Large intestine (tissue), 3 donors: Measurements from ENCODE around the gene MYH11. TPM values are rescaled to one million over a fixed set of nuclear protein-coding genes. Genes with fewer than 3 reads are reported as not detected.
"Not testable (repeated sequence)": the region's sequence is repeated elsewhere in the genome, so short reads cannot be mapped to it uniquely, and the experiment has no call there.

Source experiments
- DNase-seq, 2 donors: peaks; one replicate each; pipeline versions ENCODE4 v3.0.0 to v3.0.0-alpha.2; 2013
- H3K27ac ChIP-seq: one replicate; pipeline ENCODE4 v1.5.1; 2013; ENCODE audit warnings: low read length
- H3K27me3 ChIP-seq: 2 replicates; pipeline ENCODE4 v1.6.1; 2013; ENCODE audit warnings: low read length; ENCODE audit not compliant: control insufficient read depth, insufficient read depth
- H3K36me3 ChIP-seq: 2 replicates; pipeline ENCODE4 v1.6.1; 2013; ENCODE audit warnings: low read length; ENCODE audit not compliant: control insufficient read depth, insufficient read depth
- H3K4me1 ChIP-seq: one replicate; pipeline ENCODE4 v1.6.1; 2013; ENCODE audit warnings: low read length; ENCODE audit not compliant: control insufficient read depth, insufficient read depth
- H3K4me3 ChIP-seq: one replicate; pipeline ENCODE4 v1.5.1; 2013; ENCODE audit warnings: low read length
- H3K9me3 ChIP-seq: one replicate; pipeline ENCODE4 v1.6.1; 2013; ENCODE audit warnings: mild to moderate bottlenecking, low read depth, low read length, moderate library complexity; ENCODE audit not compliant: control insufficient read depth
- WGBS: methylation state at CpG from one replicate; pipeline ENCODE4 v1.1.5; 2013; ENCODE audit warnings: low lambda C conversion rate; ENCODE audit not compliant: insufficient coverage; 5-methylcytosine and 5-hydroxymethylcytosine counted together
- polyA plus RNA-seq: library from polyadenylated mRNA; unstranded; fragments of 120-200 nt; gene quantifications from one replicate; pipeline ENCODE4 v1.2.1, GENCODE V29; 2013

MYH11 gene
- polyA plus RNA-seq, 1 donor: 401 TPM

GRCh38 chr16:15847611-15848175 is 9.1 kb downstream of the MYH11 start:
- H3K4me3 ChIP-seq: no peak overlapping the region
- H3K27ac ChIP-seq: no peak overlapping the region

DNA sequence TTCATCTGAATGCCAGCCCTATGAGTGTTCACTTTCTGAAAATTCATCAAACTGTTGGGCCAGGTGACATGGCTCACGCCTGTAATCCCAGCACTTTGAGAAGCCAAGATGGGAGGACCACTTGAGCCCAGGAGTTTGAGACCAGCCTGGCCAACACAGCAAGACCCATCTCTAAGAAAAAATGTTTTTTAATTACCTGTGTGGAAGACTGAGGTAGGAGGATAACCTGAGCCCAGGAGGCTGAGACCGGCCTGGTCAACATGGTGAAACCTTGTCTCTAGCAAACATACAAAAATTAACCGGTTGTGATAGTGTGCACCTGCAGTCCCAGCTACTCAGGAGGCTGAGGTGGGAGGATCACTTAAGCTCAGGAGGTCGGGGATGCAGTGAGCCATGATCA is 10.3 kb downstream of the MYH11 start:
- Histone ChIP-seq H3K4me1 (no peaks in the 10 kb centered on the region), H3K4me3 (no peak overlapping the region), H3K27ac (no peak overlapping the region), H3K36me3 (no peaks in the 10 kb centered on the region), H3K27me3 (no peaks in the 10 kb centered on the region), H3K9me3 (no peaks in the 10 kb centered on the region)
- WGBS: no CpG with 5 or more reads among the region's 4 CpGs
- no peak for DNase-seq

More at GRCh38 chr16:15847611-15848175, 9.1 kb downstream of the MYH11 start:
- Histone ChIP-seq H3K36me3 (no peaks in the 10 kb centered on the region), H3K9me3 (no peaks in the 10 kb centered on the region), H3K4me1 (no peaks in the 10 kb centered on the region), H3K27me3 (no peaks in the 10 kb centered on the region)
- no CpG with 5 or more reads among the region's 9 CpGs for WGBS
- no peak for DNase-seq

GRCh38 chr16:15843635-15844279 is 13.1 kb downstream of the MYH11 start:
- Histone ChIP-seq H3K9me3 (no peaks in the 10 kb centered on the region), H3K27ac (no peak overlapping the region), H3K27me3 (no peaks in the 10 kb centered on the region), H3K4me3 (no peak overlapping the region), H3K4me1 (no peaks in the 10 kb centered on the region), H3K36me3 (no peaks in the 10 kb centered on the region)
- no CpG with 5 or more reads among the region's 10 CpGs for WGBS
- DNase-seq: no peak

- H3K27me3 ChIP-seq, H3K4me3 ChIP-seq, H3K27ac ChIP-seq, H3K9me3 ChIP-seq, DNase-seq, H3K4me1 ChIP-seq, H3K36me3 ChIP-seq: not testable (repeated sequence)
- WGBS: no CpG with 5 or more reads among the region's 8 CpGs
Measured at GRCh38 chr16:15839204-15839603, 17.6 kb downstream of the MYH11 start.

- no peak overlapping the region for H3K4me3 ChIP-seq
- WGBS: no CpG with 5 or more reads among the region's 11 CpGs
- no peak for DNase-seq
- H3K27me3 ChIP-seq: no peaks in the 10 kb centered on the region
- no peaks in the 10 kb centered on the region for H3K4me1 ChIP-seq
- no peaks in the 10 kb centered on the region for H3K9me3 ChIP-seq
- H3K27ac ChIP-seq: no peak overlapping the region
- no peaks in the 10 kb centered on the region for H3K36me3 ChIP-seq
Measured at GRCh38 chr16:15837761-15838160, 19.1 kb downstream of the MYH11 start.

GRCh38 chr16:15836965-15837611 is 19.7 kb downstream of the MYH11 start:
- Histone ChIP-seq H3K27ac (no peak overlapping the region), H3K9me3 (no peaks in the 10 kb centered on the region), H3K36me3 (no peaks in the 10 kb centered on the region), H3K4me1 (no peaks in the 10 kb centered on the region), H3K27me3 (no peaks in the 10 kb centered on the region), H3K4me3 (no peak overlapping the region)
- whole genome bisulfite sequencing: no CpG with 5 or more reads among the region's 10 CpGs
- no peak for DNase-seq

GRCh38 chr16:15836074-15836473 is 20.8 kb downstream of the MYH11 start:
- Histone ChIP-seq H3K4me3 (no peak overlapping the region), H3K9me3 (no peaks in the 10 kb centered on the region), H3K27ac (no peak overlapping the region), H3K27me3 (no peaks in the 10 kb centered on the region), H3K4me1 (no peaks in the 10 kb centered on the region), H3K36me3 (no peaks in the 10 kb centered on the region)
- DNase-seq: no peak
- 100% methylated on average over 2 of the region's 6 CpGs for WGBS

DNA sequence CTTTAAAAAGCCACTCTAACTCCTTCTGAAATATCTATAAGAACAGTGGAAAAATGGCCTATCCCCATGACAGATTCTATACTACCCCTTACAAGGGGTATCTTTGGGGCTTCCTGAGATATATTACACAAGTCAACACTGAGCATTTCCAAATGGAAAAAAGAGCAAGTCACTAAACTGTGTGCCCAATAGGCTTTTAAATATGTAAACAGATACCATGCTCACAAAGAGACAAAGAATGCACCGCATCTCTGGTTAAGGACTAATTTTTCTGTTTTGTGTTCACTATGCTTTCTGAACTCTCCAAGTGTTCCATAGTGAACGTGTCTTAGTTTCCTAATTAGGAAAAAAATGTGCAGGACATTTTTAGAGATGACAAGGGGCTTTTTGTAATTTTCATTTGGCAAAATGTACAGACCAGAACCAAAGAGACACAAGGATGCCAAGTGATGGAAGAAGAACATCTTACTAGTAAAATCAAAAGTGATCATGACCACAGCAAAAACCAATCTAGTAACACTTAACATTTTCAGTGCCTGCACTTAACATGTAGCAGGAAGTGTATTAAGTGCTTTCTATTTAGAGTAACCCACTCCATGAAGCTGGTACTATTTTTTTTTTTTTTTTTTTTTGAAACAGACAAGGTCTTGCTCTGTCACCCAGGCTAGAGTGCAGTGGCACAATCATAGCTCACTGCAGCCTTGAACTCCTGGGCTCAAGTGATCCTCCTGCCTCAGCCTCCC is 21.5 kb downstream of the MYH11 start:
- 40% methylated on average over 1 of the region's 2 CpGs for WGBS
- H3K4me3 ChIP-seq: no peak overlapping the region
- no peaks in the 10 kb centered on the region for H3K36me3 ChIP-seq
- no peaks in the 10 kb centered on the region for H3K4me1 ChIP-seq
- no peak for DNase-seq
- H3K27me3 ChIP-seq: no peaks in the 10 kb centered on the region
- H3K27ac ChIP-seq: no peak overlapping the region
- H3K9me3 ChIP-seq: no peaks in the 10 kb centered on the region

GRCh38 chr16:15834502-15834901 is 22.3 kb downstream of the MYH11 start:
- WGBS: no CpG with 5 or more reads among the region's 4 CpGs
- H3K9me3 ChIP-seq: no peaks in the 10 kb centered on the region
- H3K36me3 ChIP-seq: no peaks in the 10 kb centered on the region
- H3K27me3 ChIP-seq: no peaks in the 10 kb centered on the region
- H3K4me1 ChIP-seq: no peaks in the 10 kb centered on the region
- no peak overlapping the region for H3K4me3 ChIP-seq
- DNase-seq: no peak
- H3K27ac ChIP-seq: no peak overlapping the region

- WGBS: no CpG with 5 or more reads among the region's 9 CpGs
- Histone ChIP-seq H3K36me3 (no peaks in the 10 kb centered on the region), H3K4me1 (no peaks in the 10 kb centered on the region), H3K27me3 (no peaks in the 10 kb centered on the region), H3K27ac (no peak overlapping the region), H3K9me3 (no peaks in the 10 kb centered on the region), H3K4me3 (no peak overlapping the region)
- no peak for DNase-seq
Measured at GRCh38 chr16:15833541-15833940, 23.3 kb downstream of the MYH11 start.
